RWPE1 (cell line): ENCODE measurements around the gene SORL1.

Experiments used
- CTCF ChIA-PET: fragments of 350-600 bp; sonication (Branson Sonifier 250); formaldehyde crosslinking; extraction: SDS; loops from one replicate; lab custom pipeline; 2021; lab: Yijun Ruan, JAX
- POLR2A ChIA-PET: fragments of 400-600 bp; formaldehyde crosslinking; extraction: SDS; loops from one replicate; lab custom pipeline; 2020; ENCODE audit warnings: antibody characterized with exemption; ENCODE audit not compliant: low non-redundant PET; lab: Yijun Ruan, JAX
- DNase-seq: peaks from one replicate; pipeline ENCODE4 v3.0.0; 2012; ENCODE audit warnings: low spot score
- H3K27ac ChIP-seq: fragments of 450-650 bp; 2 replicates; pipeline ENCODE4 v1.5.1; 2017
- CTCF ChIP-seq: fragments of 450-650 bp; conservative IDR thresholded peaks from 2 replicates; pipeline ENCODE4 v1.5.1; 2017; ENCODE audit warnings: low read depth, mild to moderate bottlenecking

The SORL1 gene

GRCh38 chr11:121654259-121654842 lies 202.2 kb downstream of the SORL1 start:
- ChIA-PET POLR2A (no interaction called here), CTCF (interaction anchor here (0.6 to 2.4 kb wide), 7 partner anchors 8 to 866 kb away, joined by 3 to 24 read pairs (median 3); no protein-coding TSS in a partner anchor)
- no peak for TF ChIP-seq CTCF
- DNase-seq, result no peak
- H3K27ac ChIP-seq, result no peak overlapping the region

- POLR2A ChIA-PET, result interaction anchor here (0.7 kb wide), 1 partner anchor 1147 kb away, joined by 3 read pairs; no protein-coding TSS in a partner anchor
- peak overlapping the region; percentile 84 for H3K27ac ChIP-seq
- TF ChIP-seq CTCF, result no peak
- peak; percentile 18 for DNase-seq
- CTCF ChIA-PET, result interaction anchor here (0.5 to 2.4 kb wide), 18 partner anchors 13 to 1126 kb away, joined by 3 to 24 read pairs (median 4); no protein-coding TSS in a partner anchor
These were observed 202.9 kb downstream of the SORL1 start for GRCh38 chr11:121654843-121655536.

- ChIA-PET POLR2A (interaction anchor here (0.7 kb wide), 1 partner anchor 1148 kb away, joined by 3 read pairs; no protein-coding TSS in a partner anchor), CTCF (interaction anchor here (0.6 to 2.4 kb wide), 19 partner anchors 11 to 1125 kb away, joined by 3 to 24 read pairs (median 4); no protein-coding TSS in a partner anchor)
- peak; percentile 89 for TF ChIP-seq CTCF
- H3K27ac ChIP-seq, result peak overlapping the region; percentile 84
- DNase-seq, result peak; percentile 81
These were observed 203.6 kb downstream of the SORL1 start for GRCh38 chr11:121655537-121656327.

- DNase-seq, result no peak
- POLR2A ChIA-PET, result no interaction called here
- peak overlapping the region; percentile 84 for H3K27ac ChIP-seq
- CTCF ChIA-PET, result interaction anchor here (0.6 to 2.4 kb wide), 9 partner anchors 11 to 849 kb away, joined by 3 to 24 read pairs (median 6); no protein-coding TSS in a partner anchor
- TF ChIP-seq CTCF, result 0 out of 2 replicates have a peak, but pooled peaks have one; percentile 1
These were observed 204.4 kb downstream of the SORL1 start for GRCh38 chr11:121656328-121657090.

GRCh38 chr11:121657146-121657545 lies 205.0 kb downstream of the SORL1 start:
- POLR2A ChIA-PET, result no interaction called here
- no peak overlapping the region for H3K27ac ChIP-seq
- CTCF ChIA-PET, result interaction anchor here (1.1 kb wide), 1 partner anchor 546 kb away, joined by 6 read pairs; no protein-coding TSS in a partner anchor
- no peak for DNase-seq
- no peak for TF ChIP-seq CTCF
